Activated T-cell treated with anti-CD3 and anti-CD28 coated beads, Interleukin-2, amount 50 U/mL, for 1 hour (primary cell): ENCODE data around the gene CCNQ.

Experiments used
- DNase-seq: peaks from one replicate; pipeline ENCODE4 v3.0.0-alpha.2; 2020

Gene CCNQ

GRCh38 chrX:153622661-153623309, 23.8 kb upstream of the CCNQ start:
- no peak for DNase-seq

DNA sequence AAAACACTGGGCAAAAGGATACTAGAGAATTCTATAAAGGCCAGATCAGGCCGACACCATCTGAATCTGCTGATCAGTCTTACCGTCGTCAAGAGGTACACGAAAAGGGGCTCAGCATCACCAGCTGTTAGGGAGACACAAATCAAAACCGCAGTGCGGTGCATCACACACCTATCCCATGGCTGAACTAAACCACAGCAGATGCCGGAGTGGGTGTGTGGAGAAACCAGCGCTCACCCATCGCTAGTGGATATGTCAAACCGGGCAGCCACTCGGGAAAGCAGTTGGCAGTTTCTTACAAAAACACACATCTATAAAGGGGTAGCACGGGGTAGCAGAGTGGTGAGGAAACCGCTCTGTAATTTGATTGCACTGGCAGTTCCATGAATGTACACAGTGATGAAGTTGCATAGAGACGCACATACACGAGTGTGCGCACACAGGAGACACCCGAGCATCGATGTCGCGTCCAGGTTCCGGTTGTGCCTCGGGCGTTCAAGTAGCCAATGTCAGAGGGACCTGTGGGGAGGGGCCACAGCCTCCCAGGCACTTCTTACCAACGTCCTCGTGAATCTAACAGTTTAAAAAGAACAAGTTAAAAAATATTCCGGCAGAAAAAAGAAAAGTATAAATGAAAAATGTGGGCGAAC, 23.1 kb upstream of the CCNQ start:
- DNase-seq, result peak; percentile 3

GRCh38 chrX:153620576-153620975, 21.6 kb upstream of the CCNQ start:
- no peak for DNase-seq

DNA sequence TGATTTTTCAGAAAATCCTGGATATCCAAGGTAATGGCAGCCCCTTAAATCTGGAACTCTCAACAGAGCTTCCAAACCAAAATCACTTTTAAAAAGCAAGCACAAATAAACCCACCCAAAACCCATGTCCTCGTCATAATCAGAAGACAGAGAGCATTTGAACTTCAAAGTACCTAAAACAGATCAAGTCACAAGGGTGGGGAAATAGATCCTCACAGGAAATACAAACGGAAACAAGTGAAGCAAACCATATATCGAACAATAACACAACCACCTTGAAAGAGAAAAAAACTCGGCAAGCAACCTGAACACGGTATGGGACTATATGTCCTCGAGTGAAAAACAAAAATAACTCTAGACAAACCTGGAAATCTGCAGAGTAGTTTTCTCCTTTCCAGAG, 15.9 kb upstream of the CCNQ start:
- DNase-seq, result no peak

- DNase-seq, result peak; percentile 2
Observed at GRCh38 chrX:153612413-153612812, 13.5 kb upstream of the CCNQ start.

GRCh38 chrX:153611298-153612095, 12.6 kb upstream of the CCNQ start:
- peak; percentile 10 for DNase-seq

DNA sequence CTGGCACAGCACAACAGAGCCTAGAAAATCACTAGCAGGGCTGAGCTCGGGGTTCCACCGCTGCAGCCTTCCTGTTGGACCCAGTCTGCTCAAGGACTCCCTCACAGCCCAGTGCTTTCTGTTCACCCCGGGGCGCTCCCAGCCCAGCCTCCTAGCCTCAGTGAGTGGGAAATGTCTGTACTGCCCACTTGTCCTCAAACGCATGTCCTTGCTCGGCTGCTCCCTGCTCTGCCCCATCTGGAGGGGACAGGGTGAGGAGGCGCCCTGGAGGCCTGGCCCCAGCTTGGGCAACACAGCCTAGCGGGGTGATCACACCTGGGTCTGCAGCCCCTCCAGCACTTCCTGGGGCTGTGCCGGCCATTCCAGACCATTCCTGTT, 11.9 kb upstream of the CCNQ start:
- no peak for DNase-seq

GRCh38 chrX:153609917-153610835, 11.2 kb upstream of the CCNQ start:
- DNase-seq, result peak; percentile 78

DNA sequence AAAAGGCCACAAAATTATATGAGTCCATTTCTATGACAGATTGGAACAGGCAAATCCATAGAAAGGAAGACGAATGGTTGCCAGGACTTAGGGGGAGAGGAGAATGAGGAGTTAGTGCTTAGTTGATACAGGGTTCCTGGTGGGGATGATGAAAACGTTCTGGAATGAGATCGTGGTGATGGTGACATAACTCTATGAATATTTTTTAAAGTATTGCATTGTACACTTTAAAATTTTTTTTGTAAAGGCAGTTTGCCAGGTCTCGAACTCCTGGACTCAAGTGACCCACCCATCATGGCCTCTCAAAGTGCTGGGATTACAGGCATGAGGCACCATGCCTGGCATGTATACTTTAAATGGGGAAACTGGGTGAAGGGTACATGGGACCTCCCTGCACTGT, 9.9 kb upstream of the CCNQ start:
- DNase-seq, result no peak

- no peak for DNase-seq
Observed at GRCh38 chrX:153608376-153608775, 9.4 kb upstream of the CCNQ start.

DNA sequence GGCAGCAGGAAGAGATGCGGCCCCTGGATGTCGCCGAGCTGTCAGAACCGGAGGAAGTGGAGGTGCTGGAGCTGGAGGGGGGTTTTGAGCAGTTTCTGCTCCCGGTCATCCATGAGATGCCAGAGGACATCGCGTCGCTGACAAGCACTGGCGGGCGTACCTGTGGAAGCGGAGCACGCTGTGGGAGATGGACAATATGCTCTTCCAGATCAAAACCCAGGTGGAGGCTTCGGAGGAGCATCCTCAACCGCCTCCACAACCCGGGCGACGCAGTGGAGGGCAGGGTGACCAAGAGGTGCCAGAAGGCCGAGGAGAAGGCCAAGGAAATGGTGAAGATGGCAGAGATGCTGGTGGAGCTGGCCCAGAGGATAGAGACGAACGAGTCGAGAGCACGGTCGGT, 7.6 kb upstream of the CCNQ start:
- DNase-seq, result no peak

GRCh38 chrX:153604666-153605380, 5.9 kb upstream of the CCNQ start:
- DNase-seq, result peak; percentile 10

- peak; percentile 6 for DNase-seq
Observed at GRCh38 chrX:153603131-153603656, 4.3 kb upstream of the CCNQ start.

GRCh38 chrX:153602601-153603000, 3.7 kb upstream of the CCNQ start:
- no peak for DNase-seq

- DNase-seq, result no peak
Observed at GRCh38 chrX:153601511-153602110, 2.7 kb upstream of the CCNQ start.

- no peak for DNase-seq
Observed at GRCh38 chrX:153600921-153601320, 2.0 kb upstream of the CCNQ start.

DNA sequence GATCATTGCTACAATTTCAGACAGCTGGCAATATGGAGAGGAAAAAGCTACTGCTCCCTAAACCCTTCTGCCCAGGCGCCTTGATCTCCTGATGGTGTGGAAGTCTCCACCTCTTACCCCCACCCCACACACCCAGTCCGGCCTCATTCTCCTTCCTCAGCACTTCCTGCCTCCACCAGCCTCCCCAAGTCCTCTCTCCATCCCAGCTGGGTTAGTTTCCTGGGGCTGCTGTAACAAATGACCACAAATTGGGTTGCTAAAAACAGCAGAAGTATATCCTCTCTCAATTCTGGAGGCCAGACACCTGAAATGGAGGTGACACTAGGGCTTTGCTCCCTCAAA, 1.1 kb upstream of the CCNQ start:
- no peak for DNase-seq

GRCh38 chrX:153599192-153600031, 473 bp upstream of the CCNQ start:
- DNase-seq, result peak; percentile 85

- DNase-seq, result peak; percentile 7
Observed at GRCh38 chrX:153596981-153597750, 1.8 kb downstream of the CCNQ start.
